Effector CD8-positive, alpha-beta T cell (primary cell): ENCODE results near the gene KRT23.

Experiments used
- DNase-seq: peaks from one replicate; lab custom pipeline; 2025; lab: John Stamatoyannopoulos, UW
- total RNA-seq, 4 experiments: gene quantifications; one replicate each; lab custom pipeline; 2026; lab: John Stamatoyannopoulos, UW

The KRT23 gene, protein sequence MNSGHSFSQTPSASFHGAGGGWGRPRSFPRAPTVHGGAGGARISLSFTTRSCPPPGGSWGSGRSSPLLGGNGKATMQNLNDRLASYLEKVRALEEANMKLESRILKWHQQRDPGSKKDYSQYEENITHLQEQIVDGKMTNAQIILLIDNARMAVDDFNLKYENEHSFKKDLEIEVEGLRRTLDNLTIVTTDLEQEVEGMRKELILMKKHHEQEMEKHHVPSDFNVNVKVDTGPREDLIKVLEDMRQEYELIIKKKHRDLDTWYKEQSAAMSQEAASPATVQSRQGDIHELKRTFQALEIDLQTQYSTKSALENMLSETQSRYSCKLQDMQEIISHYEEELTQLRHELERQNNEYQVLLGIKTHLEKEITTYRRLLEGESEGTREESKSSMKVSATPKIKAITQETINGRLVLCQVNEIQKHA
- 0 reads per million in 4 experiments for total RNA-seq

DNA sequence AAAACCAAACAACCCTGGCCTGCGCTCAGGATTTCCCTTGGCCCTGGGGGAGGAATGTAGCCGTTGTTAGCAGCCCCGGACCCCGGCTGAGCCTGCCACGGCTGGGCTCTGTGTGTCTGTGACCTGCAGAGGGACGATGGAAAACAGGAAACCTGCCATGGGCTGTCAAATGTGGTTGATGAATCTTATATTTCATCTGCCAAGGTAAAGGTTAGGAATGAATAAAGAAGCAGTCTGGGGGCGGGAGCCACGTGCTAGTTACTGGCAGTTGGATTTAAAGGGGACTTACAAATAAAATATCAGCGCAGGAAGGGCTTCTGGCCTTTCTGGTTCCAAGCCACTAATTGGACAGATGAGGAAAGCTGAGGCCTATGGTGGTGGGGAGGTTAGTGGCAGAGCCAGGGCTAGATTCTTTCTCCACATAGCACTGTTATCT lies at the start of gene KRT23:
TSS of gene KRT23 (minus strand) at position 263 of the 436 bp plus-strand sequence. CDS start 1,043 bp downstream, outside the sequence.
- DNase-seq: no peak

DNA sequence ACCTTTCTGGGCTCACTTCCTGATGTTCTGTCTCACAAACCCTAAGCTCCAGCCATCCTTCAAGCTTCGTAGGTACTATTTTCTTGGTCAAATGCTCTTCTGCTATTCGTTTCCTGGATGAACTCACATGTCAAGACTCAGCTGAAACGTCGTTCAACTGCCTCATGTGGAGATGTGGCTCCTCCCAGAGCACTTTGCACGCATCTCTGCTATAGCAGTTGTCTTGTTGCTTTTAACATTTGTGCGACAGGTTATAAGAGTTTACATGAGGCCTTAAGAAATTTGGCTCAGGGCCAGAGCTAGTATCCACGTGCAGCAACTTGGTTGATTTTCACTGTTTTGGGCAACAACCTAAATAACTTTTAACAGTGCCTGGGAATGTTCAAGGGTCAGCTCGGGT lies 49.5 kb upstream of the KRT23 start:
- no peak for DNase-seq

DNA sequence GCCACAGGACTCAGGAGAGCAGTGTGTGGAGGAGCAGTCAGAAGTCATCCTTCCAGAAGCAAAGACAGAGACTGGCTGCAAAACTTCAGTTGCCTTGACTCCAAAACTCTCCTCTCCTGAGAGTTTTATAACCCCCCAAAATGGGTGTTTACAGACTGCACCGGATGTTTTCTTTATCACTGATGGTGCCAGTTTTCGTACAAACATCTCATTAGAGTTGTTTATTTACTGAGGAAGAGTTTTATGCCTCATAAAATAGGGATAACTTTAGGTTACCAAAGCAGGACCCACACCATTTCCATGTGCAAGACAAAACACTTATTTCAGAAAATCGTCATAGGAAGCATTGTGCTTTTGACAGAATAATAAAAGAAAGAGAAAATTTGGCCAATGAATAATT lies 46.8 kb upstream of the KRT23 start, which contains the start of gene KRT40:
TSS of gene KRT40 (minus strand) at position 101 of the 400 bp plus-strand sequence. CDS start at position 48, 53 bp downstream.
- DNase-seq: no peak

GRCh38 chr17:40981115-40981514 lies 43.7 kb upstream of the KRT23 start:
- DNase-seq: no peak

DNA sequence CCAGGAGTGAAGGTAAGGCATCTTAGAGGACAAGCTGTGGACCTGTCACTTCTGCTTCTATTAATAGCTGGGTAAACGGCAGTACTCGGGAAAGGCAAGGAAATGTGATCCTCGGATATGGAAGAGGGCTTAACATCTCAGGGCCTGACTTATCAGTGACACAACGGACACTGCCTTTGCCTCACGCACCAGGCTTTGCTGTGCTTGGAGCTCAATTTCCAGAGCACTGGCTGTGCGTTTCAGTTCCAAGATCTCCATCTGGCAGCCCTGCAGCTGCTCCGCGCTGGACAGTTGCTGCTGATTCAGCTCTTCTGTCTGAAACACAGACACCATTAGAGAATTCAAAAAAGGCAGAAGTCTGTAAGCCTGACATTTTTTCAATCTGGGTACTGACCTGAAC lies 43.1 kb upstream of the KRT23 start:
- no peak for DNase-seq

- DNase-seq: no peak
These were observed 42.7 kb upstream of the KRT23 start for GRCh38 chr17:40980117-40980516.

DNA sequence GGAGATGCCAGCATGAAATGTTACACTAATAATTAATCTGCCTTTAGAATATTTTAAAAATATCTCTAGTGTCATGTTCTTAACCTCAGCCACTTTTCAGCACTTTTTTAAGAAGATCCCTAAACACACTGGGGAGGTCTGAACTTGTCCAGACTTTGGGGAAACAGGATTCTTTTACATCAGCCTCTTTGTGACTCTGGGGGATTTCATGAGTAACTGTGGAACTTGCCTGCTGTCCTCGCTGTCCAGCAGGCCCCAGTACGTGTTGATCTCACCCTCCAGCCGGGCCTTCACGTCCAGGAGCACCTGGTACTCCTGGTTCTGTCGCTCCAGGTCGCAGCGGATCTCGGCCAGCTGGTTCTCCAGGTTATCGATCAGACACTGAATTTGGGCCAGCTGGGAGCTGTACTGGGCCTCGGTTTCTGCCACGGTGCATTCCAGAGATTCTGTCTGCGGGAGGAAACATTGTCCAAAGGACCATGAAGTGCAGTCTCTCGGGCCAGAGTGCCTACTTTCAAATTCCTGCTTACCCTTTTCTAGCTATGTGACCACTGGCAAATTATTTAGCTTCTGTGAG lies 41.2 kb upstream of the KRT23 start:
- DNase-seq: no peak

- no peak for DNase-seq
These were observed 38.1 kb upstream of the KRT23 start for GRCh38 chr17:40975516-40975915.

DNA sequence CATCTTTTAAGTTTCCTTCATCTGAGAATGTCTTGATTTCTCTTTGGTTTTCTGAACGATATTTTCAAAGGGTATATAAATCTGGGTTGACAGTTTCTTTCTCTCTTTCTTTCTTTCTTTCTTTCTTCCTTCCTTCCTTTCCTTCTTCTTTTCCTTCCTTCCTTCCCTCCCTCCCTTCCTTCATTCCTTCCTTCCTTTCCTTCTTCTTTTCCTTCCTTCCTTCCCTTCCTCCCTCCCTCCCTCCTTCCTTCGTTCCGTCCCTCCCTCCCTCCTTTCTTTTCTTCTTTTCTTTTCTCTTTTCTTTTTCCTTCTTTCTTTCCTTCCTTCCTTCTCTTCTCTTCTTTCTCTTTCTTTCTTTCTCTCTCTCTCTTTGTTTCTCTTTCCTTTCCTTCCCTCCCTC lies 36.9 kb upstream of the KRT23 start:
- no peak for DNase-seq

GRCh38 chr17:40967582-40967981 lies 30.1 kb upstream of the KRT23 start:
- no peak for DNase-seq

GRCh38 chr17:40966848-40967247 lies 29.4 kb upstream of the KRT23 start, which contains the start of gene KRT39:
KRT39 (minus strand) TSS chr17:40966948; CDS start chr17:40966856, 92 bp downstream.
- no peak for DNase-seq

DNA sequence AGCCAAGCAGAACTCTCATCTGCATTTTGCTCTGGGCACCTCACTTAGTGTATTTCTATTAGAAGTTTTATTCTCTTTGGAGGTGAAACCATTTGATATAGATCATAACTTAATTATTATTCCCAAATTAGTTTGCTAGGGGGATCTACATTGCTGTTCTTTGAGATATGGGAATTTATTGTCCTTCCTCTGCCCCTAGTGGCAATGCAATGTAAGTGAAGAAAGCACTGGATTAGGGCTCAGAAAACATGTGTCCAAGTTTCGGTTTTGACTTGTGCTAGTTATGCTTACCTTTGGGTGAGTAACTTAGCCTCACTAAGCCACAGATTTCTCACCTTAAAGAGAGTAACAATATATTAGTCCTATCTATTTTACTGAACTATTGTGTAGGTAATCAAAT lies 26.4 kb upstream of the KRT23 start:
- no peak for DNase-seq

GRCh38 chr17:40962059-40962561 lies 24.7 kb upstream of the KRT23 start:
- DNase-seq: no peak

DNA sequence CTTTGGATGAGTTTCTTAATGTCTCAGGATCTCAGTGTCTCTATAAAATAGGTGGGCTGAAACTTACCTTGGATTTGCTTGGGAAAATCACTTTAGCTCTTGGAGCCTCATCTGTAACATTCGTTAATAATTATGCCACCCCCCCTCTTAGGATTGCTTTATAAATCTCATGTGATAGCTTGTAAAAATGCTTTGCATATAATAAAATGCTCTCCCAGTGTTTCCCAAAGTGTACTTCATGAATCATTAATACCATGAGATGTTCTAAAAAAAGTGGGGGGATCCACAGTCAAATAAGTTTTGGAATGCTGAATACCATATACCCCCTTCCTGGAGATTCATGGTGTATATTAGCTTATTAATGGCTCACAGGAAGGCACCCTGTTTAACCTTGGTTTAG lies 24.1 kb upstream of the KRT23 start:
- DNase-seq: no peak

- DNase-seq: no peak
These were observed 22.7 kb upstream of the KRT23 start for GRCh38 chr17:40960144-40960543.

GRCh38 chr17:40958086-40958953 lies 20.9 kb upstream of the KRT23 start:
- no peak for DNase-seq

DNA sequence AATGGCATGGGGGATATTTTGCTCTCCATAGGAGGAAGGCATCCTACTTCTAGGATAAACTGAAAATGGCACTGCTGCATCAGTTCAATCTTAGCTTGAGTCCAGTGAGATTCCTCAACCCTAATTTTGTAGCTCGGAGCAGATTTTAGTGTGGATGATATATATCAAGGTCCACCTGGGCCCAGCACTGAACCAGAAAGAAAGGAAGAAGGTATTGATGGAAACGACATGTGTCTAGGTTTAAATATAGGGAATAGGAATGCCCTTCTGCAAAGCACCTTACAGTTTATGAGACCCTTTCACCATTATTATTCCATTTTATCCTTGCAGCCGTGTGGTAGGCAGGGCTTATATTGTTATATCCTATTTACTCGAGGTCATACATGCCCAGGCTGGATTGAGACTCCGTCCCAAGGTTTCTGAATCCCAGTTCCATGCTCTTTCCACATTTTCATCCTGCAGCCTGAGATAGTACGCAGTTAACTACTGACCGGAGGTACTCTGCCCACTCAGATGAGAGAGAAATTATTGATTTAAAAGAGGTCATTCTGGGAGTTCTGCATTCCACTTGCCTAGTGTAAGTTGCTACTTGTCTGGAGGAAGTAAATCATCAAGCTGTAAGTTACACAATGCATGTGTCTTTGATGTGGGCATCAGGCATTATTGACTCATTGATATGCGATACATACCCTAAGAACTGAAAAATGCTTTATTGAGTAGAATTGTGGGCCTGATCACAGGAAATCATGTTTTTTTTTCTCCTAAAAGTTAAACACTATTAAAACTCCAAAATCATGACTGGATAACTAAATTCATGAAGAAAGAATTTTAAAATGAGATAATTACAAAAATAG lies 19.2 kb upstream of the KRT23 start:
- no peak for DNase-seq

GRCh38 chr17:40953881-40954280 lies 16.4 kb upstream of the KRT23 start:
- DNase-seq: no peak

DNA sequence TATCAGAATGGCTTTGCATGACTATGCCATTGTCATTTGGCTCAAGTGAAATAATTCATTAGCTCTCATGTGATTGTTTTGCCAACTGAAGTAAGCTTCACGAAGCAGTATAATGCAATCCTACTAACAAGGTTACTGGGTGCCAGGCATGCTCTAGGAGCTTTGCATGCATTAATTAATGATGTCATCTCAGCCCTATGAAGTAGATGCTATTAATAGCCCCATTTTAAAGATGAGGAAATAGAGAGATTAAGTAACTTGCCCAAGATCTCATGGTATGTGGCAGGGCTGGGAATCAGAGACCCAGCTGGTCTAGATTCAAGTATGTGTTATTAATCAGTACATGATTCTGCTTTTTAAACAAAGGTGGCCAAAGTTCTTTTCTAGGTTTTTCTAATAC lies 15.2 kb upstream of the KRT23 start:
- no peak for DNase-seq

- no peak for DNase-seq
These were observed 14.7 kb upstream of the KRT23 start for GRCh38 chr17:40952154-40952553.

DNA sequence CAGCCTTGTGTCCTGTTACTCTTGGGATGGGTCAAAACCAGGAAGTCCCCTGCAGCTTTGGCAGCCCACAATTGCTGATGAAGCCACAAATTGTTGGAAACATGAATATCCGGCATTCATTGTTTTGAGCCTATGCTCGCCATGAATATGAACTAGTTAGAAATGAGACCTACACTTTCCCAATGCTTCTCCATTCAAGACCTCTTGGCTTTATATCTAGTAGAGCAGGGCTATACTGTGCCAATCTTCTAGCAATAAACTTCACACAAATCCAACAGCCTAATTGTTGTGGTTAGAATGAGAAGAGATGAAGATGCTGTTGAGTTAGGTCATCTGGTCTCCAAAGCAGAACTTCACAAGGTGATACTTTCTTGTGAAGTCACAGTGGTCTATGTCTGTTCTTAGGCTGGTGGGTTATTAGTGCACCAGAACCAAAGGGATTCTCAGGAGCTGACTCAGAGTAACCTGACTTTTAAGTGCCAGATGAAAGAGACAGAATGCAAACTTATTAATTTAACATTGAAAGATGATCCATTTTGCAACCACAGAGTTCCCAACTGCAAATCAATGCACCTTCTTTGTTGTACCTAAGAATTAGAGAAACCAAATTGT lies 13.7 kb upstream of the KRT23 start:
- DNase-seq: no peak
